Urothelium cell line (cell line): ENCODE results near the gene ITLN2.
"Not testable (repeated sequence)": the region's sequence is repeated elsewhere in the genome, so short reads cannot be mapped to it uniquely, and the experiment has no call there.

Experiments used
- DNase-seq: peaks from one replicate; pipeline ENCODE4 v3.0.0; 2011; ENCODE audit warnings: low spot score, mixed read lengths
- FAIRE-seq: peaks from 2 replicates; lab custom pipeline; 2011; peaks lifted over from hg19 to GRCh38; lab: Jason Lieb, UNC

Gene ITLN2

GRCh38 chr1:160956966-160957365 lies 2.4 kb upstream of the ITLN2 start:
- DNase-seq: no peak
- FAIRE-seq: no peak

GRCh38 chr1:160953030-160953429 lies 1.6 kb downstream of the ITLN2 start:
- FAIRE-seq (no peak), DNase-seq (no peak)

GRCh38 chr1:160952129-160952510 lies 2.5 kb downstream of the ITLN2 start:
- FAIRE-seq (no peak), DNase-seq (no peak)

GRCh38 chr1:160951443-160952128 lies 3.0 kb downstream of the ITLN2 start:
- FAIRE-seq: no peak
- peak; percentile 74 for DNase-seq

GRCh38 chr1:160950657-160951056 lies 4.0 kb downstream of the ITLN2 start:
- FAIRE-seq: no peak
- DNase-seq: no peak

- FAIRE-seq (no peak), DNase-seq (no peak)
Measured at GRCh38 chr1:160949881-160950280, 4.7 kb downstream of the ITLN2 start.

- not testable (repeated sequence) for FAIRE-seq, DNase-seq
Measured at GRCh38 chr1:160949216-160949880, 5.3 kb downstream of the ITLN2 start.

- not testable (repeated sequence) for DNase-seq, FAIRE-seq
Measured at GRCh38 chr1:160947174-160947759, 7.3 kb downstream of the ITLN2 start.

GRCh38 chr1:160945881-160946280 lies 8.7 kb downstream of the ITLN2 start:
- DNase-seq, FAIRE-seq: not testable (repeated sequence)

- DNase-seq: no peak
- FAIRE-seq: no peak
Measured at GRCh38 chr1:160945079-160945478, 9.5 kb downstream of the ITLN2 start.

GRCh38 chr1:160942926-160943325 lies 11.7 kb downstream of the ITLN2 start:
- DNase-seq (no peak), FAIRE-seq (no peak)

- not testable (repeated sequence) for DNase-seq, FAIRE-seq
Measured at GRCh38 chr1:160936666-160937065, 17.9 kb downstream of the ITLN2 start.

GRCh38 chr1:160935527-160936258 lies 18.9 kb downstream of the ITLN2 start:
- no peak for FAIRE-seq
- no peak for DNase-seq

GRCh38 chr1:160933305-160933704 lies 21.3 kb downstream of the ITLN2 start:
- not testable (repeated sequence) for DNase-seq, FAIRE-seq

GRCh38 chr1:160925652-160926244 lies 28.9 kb downstream of the ITLN2 start:
- DNase-seq (no peak), FAIRE-seq (no peak)

GRCh38 chr1:160924791-160925651 lies 29.6 kb downstream of the ITLN2 start:
- FAIRE-seq: no peak
- DNase-seq: no peak

GRCh38 chr1:160916666-160917065 lies 37.9 kb downstream of the ITLN2 start:
- FAIRE-seq (no peak), DNase-seq (no peak)

- not testable (repeated sequence) for FAIRE-seq, DNase-seq
Measured at GRCh38 chr1:160913229-160913628, 41.4 kb downstream of the ITLN2 start.

GRCh38 chr1:160911925-160912324 lies 42.7 kb downstream of the ITLN2 start:
- DNase-seq (no peak), FAIRE-seq (no peak)

GRCh38 chr1:160911441-160911840 lies 43.2 kb downstream of the ITLN2 start:
- no peak for FAIRE-seq

More at GRCh38 chr1:160911441-160911840, 43.2 kb downstream of the ITLN2 start:
- DNase-seq: no peak
